Stimulated activated effector memory CD8-positive, alpha-beta T cell treated with anti-CD3 and anti-CD28 coated beads, Interleukin-12 subunit alpha, Interleukin-12 subunit beta, amount 100 ng/mL, for 72 hours (primary cell): ENCODE measurements around the gene FBRS.

Source experiments
- ATAC-seq: fragments of 150-1000 bp; cut with Tn5 transposase; 2 replicates; pipeline ENCODE4 v1.10.0; 2021
- DNase-seq, 2 donors: peaks; one replicate each; pipeline ENCODE4 v3.0.0; 2021 to 2022; ENCODE audit warnings: low spot score in 2 of 2
- H3K27ac Mint-ChIP-seq: one replicate; pipeline ENCODE4 v1.8.0; 2022; ENCODE audit warnings: mild to moderate bottlenecking, mixed read lengths
- H3K36me3 Mint-ChIP-seq: one replicate; pipeline ENCODE4 v1.8.0; 2022; ENCODE audit warnings: mild to moderate bottlenecking, mixed read lengths
- H3K4me1 Mint-ChIP-seq: one replicate; pipeline ENCODE4 v1.8.0; 2022; ENCODE audit warnings: mixed read lengths
- H3K4me3 Mint-ChIP-seq: one replicate; pipeline ENCODE4 v1.8.0; 2022; ENCODE audit warnings: mild to moderate bottlenecking, mixed read lengths
- H3K9me3 Mint-ChIP-seq: one replicate; pipeline ENCODE4 v1.8.0; 2022; ENCODE audit warnings: mixed read lengths

Gene FBRS

GRCh38 chr16:30655815-30656347, 2.4 kb upstream of the FBRS start:
- ATAC-seq (no peak), DNase-seq (no peak)
- Mint-ChIP-seq H3K36me3 (peaks cover 90% of the 10 kb centered on the region), H3K9me3 (no peaks in the 10 kb centered on the region), H3K4me1 (peaks cover 42% of the 10 kb centered on the region), H3K4me3 (peak overlapping the region; percentile 76), H3K27ac (peak overlapping the region; percentile 100)

DNA sequence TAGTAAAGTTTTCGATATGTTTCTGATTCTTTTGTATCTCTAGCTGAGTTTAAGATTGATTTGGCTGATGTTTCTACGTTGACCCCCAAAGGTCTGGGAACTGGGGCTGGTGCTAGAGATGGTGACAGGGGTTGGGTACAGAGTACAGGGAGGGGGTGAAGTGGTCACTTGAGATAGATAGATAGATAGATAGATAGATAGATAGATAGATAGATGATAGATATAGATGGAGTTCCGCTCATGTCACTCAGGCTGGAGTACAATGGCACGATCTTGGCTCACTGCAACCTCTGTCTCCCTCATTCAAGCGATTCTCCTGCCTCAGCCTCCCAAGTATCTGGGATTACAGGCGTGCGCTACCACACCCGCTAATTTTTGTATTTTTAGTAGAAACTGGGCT, 1.8 kb upstream of the FBRS start:
- H3K4me3 Mint-ChIP-seq = peak overlapping the region; percentile 76
- H3K36me3 Mint-ChIP-seq = peaks cover 91% of the 10 kb centered on the region
- peaks cover 47% of the 10 kb centered on the region for H3K4me1 Mint-ChIP-seq
- DNase-seq = no peak
- ATAC-seq = no peak
- no peaks in the 10 kb centered on the region for H3K9me3 Mint-ChIP-seq
- peak overlapping the region; percentile 100 for H3K27ac Mint-ChIP-seq

- Mint-ChIP-seq H3K9me3 (no peaks in the 10 kb centered on the region), H3K27ac (peak overlapping the region; percentile 100), H3K36me3 (peaks cover 92% of the 10 kb centered on the region), H3K4me1 (peaks cover 51% of the 10 kb centered on the region), H3K4me3 (peak overlapping the region; percentile 76)
- DNase-seq (no peak), ATAC-seq (no peak)
These were observed 1.0 kb upstream of the FBRS start for GRCh38 chr16:30656974-30657865.

DNA sequence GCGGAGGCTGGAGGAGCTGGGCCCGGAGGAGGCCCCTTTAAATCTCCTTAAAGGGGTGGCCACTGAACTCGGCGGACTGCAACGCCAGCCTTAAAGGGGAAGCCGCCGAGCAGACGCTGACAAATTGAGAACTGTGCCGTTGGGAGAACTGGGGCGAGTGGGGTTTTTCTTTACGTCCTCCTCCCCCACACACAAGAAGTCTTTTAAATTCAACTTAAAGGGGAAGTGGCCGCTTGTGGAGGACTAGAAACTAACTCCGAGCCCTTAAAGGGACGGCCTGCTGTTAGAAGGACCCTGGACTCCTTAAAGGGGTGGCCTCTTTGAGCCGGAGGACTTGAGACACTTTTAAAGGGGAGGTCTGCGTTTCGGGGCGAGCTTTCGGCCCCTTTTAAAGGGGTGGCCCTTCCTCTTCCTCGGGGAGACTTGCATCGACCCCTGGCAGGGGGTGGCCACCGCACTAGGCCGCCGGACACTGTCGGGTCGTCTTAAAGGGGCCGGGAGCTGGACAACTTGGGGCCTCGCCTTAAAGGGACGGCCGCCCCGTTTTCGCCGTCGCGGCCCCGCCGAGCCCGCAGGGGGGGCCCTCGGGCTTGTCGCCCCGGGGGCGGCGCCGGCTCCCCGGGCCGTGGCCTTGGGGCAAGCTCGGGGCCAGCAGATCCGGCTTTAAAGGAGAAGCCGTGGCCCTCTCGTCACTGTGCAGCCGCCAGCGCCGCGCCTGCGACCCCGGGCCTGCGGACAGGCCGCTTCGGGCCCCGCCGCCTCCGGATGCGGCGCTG, 688 bp downstream of the FBRS start:
- no peak for DNase-seq
- H3K36me3 Mint-ChIP-seq = peaks cover 92% of the 10 kb centered on the region
- ATAC-seq = peak; percentile 60
- no peaks in the 10 kb centered on the region for H3K9me3 Mint-ChIP-seq
- H3K4me3 Mint-ChIP-seq = peak overlapping the region; percentile 76
- H3K27ac Mint-ChIP-seq = peak overlapping the region; percentile 100
- H3K4me1 Mint-ChIP-seq = peaks cover 59% of the 10 kb centered on the region

DNA sequence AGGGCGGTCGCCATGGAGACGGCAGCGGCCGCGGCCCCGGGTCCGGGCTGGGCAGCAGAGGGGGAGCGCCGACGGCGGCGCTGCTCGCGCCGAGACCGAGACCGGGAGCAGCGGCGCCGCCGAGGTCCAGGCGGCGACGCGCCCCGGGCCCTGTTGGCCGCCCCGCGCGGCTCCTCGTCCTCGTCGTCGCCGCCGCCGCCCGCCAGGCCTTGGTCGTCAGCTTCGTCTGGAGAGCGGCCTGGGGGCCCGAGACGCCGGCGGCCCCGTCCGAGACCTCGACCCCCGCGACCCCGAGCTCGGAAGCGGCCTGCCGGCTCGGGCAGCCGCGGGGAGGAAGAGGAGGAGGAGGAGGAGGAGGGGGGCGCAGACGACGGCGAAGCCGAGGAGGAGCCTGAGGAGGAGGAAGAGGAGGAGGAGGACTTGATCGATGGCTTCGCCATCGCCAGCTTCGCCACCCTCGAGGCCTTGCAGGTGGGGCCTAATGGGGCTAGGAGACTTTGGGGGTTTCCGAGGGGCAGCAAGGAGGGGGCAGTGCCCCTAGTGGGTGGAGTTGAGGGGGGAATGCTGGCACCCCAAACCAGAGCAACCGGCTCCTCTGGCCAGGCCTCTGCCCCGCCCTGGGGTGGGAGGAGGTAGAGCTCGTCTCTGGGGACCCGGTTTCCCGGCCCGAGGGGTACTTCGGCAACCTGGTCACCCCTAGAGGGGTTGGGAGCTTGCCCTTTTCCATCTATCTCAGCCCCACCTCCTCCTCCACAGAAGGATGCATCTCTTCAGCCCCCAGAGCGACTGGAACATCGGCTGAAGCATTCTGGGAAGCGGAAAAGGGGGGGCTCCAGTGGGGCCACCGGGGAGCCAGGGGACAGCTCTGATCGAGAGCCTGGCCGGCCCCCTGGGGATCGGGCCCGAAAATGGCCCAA, 1.5 kb downstream of the FBRS start:
- DNase-seq (peak; percentile 36 to 84), ATAC-seq (no peak)
- Mint-ChIP-seq H3K27ac (peak overlapping the region; percentile 89), H3K9me3 (no peaks in the 10 kb centered on the region), H3K4me1 (peaks cover 61% of the 10 kb centered on the region), H3K4me3 (peak overlapping the region; percentile 76), H3K36me3 (peaks cover 92% of the 10 kb centered on the region)

DNA sequence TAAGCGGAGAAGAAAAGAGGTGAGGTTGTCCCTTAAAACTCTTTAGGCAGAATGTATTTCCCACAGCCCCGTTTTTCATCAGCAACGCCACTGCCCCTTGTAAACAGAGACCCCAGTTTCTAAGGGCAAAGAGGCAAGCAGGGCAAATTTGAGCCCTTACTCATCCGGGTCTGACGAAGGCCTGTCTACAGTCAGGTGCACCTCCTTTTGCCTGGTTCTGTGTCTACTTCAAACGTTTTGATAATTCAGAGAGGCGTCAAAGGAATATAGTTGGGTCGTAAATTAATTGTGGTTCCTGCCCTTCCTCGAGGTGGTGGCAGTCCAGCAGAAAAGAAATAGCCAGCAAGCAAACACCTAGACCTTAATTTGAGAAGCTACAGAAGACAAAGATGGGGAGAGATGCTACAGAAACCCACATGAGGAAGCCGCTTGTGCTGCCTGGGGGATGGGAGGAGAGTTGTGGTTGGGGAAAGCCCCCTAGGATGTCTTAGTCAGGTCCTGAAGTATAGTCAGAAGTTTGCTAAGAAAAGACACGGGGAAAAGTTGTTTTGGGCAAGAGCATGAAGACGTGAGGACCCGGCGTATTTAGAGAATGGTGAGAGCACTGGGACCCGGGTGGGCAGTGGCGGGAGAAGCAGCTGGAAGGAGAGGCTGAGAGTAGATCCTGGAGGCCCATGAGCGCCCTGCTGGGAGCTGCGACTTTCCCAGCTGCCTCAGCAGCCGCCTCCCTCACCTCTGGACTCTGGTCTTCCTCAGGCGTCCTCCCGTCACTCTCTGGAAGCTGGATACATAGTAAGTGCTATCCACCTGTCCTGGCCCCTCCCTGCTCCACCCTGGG, 2.4 kb downstream of the FBRS start:
- H3K36me3 Mint-ChIP-seq = peaks cover 92% of the 10 kb centered on the region
- ATAC-seq (peak; percentile 31), DNase-seq (peak; percentile 47 to 86)
- peak overlapping the region; percentile 89 for H3K27ac Mint-ChIP-seq
- peaks cover 60% of the 10 kb centered on the region for H3K4me1 Mint-ChIP-seq
- H3K9me3 Mint-ChIP-seq = no peaks in the 10 kb centered on the region
- peak overlapping the region; percentile 76 for H3K4me3 Mint-ChIP-seq

DNA sequence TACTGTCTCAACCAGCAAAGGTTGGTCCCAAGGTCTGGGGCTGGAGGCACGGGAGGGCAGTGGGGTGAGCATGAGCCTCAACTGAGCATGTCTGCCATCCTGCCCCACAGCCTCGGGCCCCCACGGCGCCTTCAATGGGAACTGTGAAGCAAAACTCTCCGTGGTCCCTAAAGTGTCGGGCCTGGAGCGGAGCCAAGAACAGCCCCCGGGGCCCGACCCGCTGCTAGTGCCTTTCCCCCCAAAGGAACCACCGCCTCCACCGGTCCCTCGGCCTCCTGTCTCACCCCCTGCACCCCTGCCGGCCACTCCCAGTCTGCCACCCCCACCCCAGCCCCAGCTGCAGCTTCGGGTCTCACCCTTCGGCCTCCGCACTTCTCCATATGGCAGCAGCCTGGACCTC, 4.2 kb downstream of the FBRS start:
- Mint-ChIP-seq H3K4me1 (peaks cover 45% of the 10 kb centered on the region), H3K27ac (peak overlapping the region; percentile 89), H3K9me3 (no peaks in the 10 kb centered on the region), H3K36me3 (peaks cover 92% of the 10 kb centered on the region), H3K4me3 (peak overlapping the region; percentile 76)
- ATAC-seq = no peak
- no peak for DNase-seq

DNA sequence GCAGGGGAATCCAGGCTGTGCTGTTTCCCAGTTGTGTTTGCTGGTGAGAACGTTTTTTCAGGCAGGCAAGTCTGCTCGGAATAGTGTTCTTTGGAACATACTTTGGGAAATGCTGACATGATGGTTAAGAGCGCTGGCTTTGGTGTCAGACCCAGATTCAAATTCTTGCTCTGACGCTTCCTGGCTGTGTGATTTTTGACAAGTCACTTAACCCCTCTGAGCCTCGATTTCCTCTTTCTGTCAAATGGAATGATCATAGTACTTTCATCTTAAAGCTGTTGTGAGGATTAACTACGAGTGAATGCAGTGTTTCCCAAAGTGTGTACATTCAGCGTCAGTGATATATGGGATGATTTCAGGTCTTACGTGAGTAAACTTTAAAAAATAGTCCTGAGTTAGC, 4.8 kb downstream of the FBRS start:
- no peak for DNase-seq
- peak overlapping the region; percentile 76 for H3K4me3 Mint-ChIP-seq
- peak overlapping the region; percentile 89 for H3K27ac Mint-ChIP-seq
- H3K4me1 Mint-ChIP-seq = peaks cover 48% of the 10 kb centered on the region
- peaks cover 93% of the 10 kb centered on the region for H3K36me3 Mint-ChIP-seq
- ATAC-seq = no peak
- no peaks in the 10 kb centered on the region for H3K9me3 Mint-ChIP-seq

GRCh38 chr16:30663820-30664219, 5.6 kb downstream of the FBRS start:
- Mint-ChIP-seq H3K27ac (peak overlapping the region; percentile 89), H3K36me3 (peaks cover 93% of the 10 kb centered on the region)

GRCh38 chr16:30664616-30665109, 6.4 kb downstream of the FBRS start:
- no peak overlapping the region for H3K4me3 Mint-ChIP-seq
- peaks cover 49% of the 10 kb centered on the region for H3K4me1 Mint-ChIP-seq

More at GRCh38 chr16:30663820-30664219, 5.6 kb downstream of the FBRS start:
- Mint-ChIP-seq H3K4me3 (peak overlapping the region; percentile 76), H3K4me1 (peaks cover 49% of the 10 kb centered on the region), H3K9me3 (no peaks in the 10 kb centered on the region)
- ATAC-seq = no peak
- no peak for DNase-seq

DNA sequence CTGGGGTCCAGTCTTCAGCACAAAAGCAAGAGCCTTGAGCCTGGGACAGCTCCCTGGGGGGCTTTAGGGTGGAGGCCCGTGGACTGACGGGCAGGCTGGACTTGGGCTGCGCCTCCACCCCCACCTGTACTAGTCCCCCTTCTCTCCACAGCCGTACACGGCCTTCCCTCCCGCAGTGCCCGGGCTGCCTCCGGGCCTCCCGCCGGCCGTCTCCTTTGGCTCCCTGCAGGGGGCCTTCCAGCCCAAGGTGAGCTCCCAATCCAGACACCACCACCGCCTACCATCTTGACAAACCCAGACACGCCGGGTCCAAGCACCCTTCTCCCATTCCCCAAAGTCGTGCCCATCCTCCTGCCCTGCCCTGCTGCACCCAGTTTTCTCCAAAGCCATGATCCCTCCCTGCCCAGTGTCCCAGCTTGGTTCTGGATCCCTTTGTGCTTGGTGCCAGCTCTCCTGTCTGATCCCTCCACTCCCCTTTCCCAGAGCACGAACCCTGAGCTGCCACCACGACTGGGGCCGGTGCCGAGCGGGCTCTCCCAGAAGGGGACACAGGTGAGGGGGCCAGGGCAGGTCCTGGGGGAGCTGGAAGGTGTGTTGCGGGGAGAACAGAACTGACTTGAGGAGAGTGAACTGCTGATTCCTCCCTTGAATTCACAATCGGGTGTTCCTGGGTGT, 7.1 kb downstream of the FBRS start:
- H3K4me1 Mint-ChIP-seq = peaks cover 49% of the 10 kb centered on the region
- peaks cover 99% of the 10 kb centered on the region for H3K36me3 Mint-ChIP-seq
- peak overlapping the region; percentile 81 for H3K27ac Mint-ChIP-seq
- peak overlapping the region; percentile 11 for H3K4me3 Mint-ChIP-seq
- no peak for DNase-seq
- no peaks in the 10 kb centered on the region for H3K9me3 Mint-ChIP-seq
- ATAC-seq = no peak

More at GRCh38 chr16:30664616-30665109, 6.4 kb downstream of the FBRS start:
- ATAC-seq (no peak), DNase-seq (no peak)
- peak overlapping the region; percentile 81 for H3K27ac Mint-ChIP-seq
- no peaks in the 10 kb centered on the region for H3K9me3 Mint-ChIP-seq
- H3K36me3 Mint-ChIP-seq = peaks cover 97% of the 10 kb centered on the region

GRCh38 chr16:30665830-30666190, 7.6 kb downstream of the FBRS start:
- Mint-ChIP-seq H3K36me3 (peaks cover 99% of the 10 kb centered on the region), H3K27ac (peak overlapping the region; percentile 81), H3K4me3 (no peak overlapping the region), H3K4me1 (peaks cover 45% of the 10 kb centered on the region), H3K9me3 (no peaks in the 10 kb centered on the region)
- ATAC-seq (no peak), DNase-seq (no peak)

DNA sequence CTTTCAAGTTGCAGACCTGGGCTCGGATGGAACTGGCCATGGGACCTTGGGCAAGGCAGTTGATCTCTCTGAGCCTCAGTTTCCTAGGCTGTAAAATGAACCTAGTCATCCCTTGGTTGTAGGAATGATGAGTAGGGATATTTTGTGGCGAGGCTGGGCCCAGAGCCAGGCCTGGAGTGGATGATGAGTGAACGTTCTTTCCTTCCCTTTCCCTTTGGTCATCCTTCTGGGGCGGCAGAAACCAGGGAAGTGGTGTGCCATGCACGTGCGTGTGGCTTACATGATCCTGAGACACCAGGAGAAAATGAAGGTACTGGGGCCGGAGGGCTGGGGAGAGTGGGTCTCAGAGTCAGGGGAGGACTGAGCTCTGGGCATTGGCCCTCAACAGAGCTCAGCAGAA, 8.4 kb downstream of the FBRS start:
- ATAC-seq = no peak
- Mint-ChIP-seq H3K36me3 (peaks cover 99% of the 10 kb centered on the region), H3K4me3 (no peak overlapping the region), H3K9me3 (no peaks in the 10 kb centered on the region), H3K4me1 (peaks cover 36% of the 10 kb centered on the region), H3K27ac (peak overlapping the region; percentile 81)
- no peak for DNase-seq
